NCI-H1436 treated with DMSO at 0.1 percent for 48 hours (cell line): Measurements from ENCODE around the gene LCNL1.

Source experiments
- DNase-seq: peaks from one replicate; lab custom pipeline; 2025; lab: John Stamatoyannopoulos, UW

The LCNL1 gene

GRCh38 chr9:136960212-136960937 lies 22.4 kb upstream of the LCNL1 start:
- DNase-seq = no peak

DNA sequence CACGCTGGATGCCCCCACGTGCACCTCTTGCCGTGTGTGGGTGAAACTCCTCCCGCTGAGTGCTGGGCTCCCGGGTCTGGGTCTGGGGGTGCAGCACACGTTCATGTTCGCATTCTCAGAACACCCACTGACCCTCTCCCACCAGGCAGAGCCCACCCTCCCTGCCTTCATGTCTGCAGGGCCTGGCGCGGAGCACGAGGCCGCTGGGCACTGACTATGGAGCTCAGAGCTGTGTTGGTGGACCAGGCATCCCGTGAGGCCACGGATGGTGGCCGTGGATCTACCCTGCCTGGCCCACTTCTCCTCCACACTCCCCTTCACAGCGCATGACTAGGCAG lies 21.9 kb upstream of the LCNL1 start:
- no peak for DNase-seq

- no peak for DNase-seq
Measured at GRCh38 chr9:136961279-136962065, 21.3 kb upstream of the LCNL1 start.

GRCh38 chr9:136962163-136962562 lies 20.6 kb upstream of the LCNL1 start:
- DNase-seq = no peak

GRCh38 chr9:136962701-136963248 lies 20.0 kb upstream of the LCNL1 start:
- DNase-seq = no peak

GRCh38 chr9:136963341-136963740 lies 19.5 kb upstream of the LCNL1 start:
- DNase-seq = no peak

DNA sequence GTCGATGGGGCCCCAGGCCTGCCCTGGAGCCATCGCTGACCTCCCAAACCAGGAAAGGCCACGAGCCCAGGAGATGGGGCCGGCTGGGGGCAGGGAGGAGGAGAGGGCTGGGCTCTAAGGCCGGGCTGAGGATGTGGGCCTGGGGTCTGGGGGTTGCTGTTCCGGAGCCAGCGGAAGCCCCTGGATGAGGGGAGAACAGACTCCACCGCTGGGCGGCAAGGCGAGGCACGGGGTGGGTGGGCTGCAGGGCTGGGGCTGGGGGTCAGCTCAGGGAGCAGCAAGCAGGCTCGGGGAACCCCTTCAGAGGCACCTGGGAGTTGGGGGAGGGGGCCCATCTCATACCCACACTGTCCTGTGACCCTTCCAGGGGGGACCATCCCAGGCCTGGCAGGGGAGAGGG lies 19.0 kb upstream of the LCNL1 start:
- no peak for DNase-seq

- no peak for DNase-seq
Measured at GRCh38 chr9:136964171-136964689, 18.6 kb upstream of the LCNL1 start.

DNA sequence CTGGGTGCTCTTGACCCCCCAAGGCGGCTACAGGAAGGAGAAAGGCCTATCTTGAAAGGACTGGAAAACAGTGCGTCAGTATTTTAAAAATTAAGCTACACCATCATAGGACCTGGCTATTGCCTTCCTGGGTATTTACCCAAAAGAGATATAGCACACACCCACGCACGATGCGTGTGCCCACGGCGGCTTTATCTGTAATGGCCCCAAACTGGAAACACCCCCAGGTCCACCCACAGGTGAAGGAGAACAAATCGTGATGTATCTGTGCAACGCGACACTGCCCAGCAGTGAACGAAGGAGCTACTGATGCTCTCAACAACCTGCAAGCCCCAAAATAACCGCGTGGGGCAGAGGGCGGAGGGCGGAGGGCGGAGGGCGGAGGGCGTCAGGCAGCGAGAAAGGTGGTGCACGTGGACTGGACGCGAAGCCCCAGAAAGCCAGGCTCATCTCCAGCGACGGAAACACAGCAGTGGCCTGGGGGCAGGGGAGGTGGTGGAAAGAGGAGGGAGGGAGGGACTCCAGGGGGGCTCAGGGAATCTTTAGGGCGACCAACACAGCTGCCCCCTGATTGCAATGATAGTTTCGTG lies 17.9 kb upstream of the LCNL1 start:
- DNase-seq = no peak

GRCh38 chr9:136965771-136966484 lies 16.9 kb upstream of the LCNL1 start:
- DNase-seq = no peak

DNA sequence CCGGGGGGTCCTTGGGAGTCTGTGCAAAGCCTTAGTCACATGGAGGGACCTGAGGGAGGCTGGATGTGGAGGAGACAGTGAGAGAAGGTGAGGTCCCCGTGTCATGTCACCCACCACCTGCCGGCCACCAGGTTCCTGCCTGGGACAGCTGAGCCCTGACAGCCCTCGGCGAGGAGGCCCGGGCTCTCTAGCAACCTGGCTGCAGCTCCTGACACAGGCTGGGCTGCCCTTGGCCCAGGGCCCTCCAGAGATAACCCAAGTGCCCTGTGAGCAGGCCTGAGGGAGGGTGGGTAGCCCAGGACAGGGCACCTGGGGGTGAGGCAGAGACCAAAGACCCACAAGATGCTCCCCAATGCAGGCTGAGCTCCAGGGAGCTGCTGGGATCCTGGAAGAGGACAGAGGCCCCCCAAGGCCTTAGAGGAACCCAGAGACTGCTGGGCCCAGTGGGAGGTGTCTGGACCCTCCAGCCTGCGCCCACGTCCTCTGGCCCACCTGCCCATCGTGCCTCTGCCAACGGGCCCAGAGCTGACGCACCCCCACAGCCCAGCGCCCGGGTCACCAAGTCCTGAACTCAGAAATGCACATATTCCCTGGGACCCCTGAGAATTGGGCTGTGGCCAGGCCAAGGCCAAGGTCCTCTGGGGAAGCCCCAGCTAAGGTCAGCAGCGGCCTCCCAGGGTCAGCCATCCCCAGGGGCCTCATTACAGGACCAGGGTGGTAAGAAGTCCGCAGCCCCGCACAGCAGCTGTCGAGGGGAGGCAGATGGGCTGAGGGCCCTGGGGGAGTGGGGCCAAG lies 14.3 kb upstream of the LCNL1 start:
- no peak for DNase-seq

GRCh38 chr9:136969150-136969549 lies 13.6 kb upstream of the LCNL1 start:
- DNase-seq = no peak

DNA sequence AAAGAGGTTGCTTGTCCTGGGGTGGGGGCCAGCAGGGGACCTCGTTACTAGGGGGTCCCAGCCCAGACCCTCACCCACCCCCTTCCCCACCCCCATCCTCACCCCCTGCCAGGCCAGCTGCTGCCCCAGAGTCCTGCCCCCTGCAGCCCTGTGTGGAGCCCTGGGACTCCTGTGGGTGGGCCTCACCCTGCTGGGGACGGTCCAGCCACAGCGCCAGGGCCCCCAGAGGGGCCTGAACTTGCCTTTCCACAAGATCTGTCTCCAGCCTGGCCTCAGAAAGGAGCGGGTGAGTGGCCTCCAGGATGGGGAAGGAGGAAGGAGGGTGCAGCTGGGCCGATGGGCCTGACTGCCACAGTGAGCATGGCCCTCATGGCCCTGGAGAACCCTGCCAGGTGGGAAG lies 13.0 kb upstream of the LCNL1 start:
- no peak for DNase-seq

GRCh38 chr9:136970361-136970760 lies 12.4 kb upstream of the LCNL1 start:
- DNase-seq = no peak

DNA sequence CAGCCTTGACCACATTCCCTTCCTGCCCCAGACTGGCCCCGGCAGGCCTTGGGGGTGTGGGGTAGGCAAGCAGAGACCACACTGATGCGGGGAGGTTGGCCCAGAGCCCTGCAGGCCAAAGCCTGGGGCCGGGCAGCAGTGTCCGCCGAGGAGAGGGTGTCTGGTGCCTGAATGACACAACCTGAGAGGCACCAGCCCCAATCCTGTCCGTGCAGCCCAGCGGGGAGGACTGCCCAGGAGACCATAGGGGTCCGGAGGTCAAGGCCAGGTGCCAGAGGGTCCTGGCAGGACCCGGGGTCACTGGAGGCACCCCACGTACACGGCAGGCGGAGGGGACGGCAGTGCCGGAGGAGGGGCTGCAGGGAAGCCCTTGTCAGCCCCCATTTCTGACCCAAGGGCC lies 11.0 kb upstream of the LCNL1 start:
- no peak for DNase-seq

DNA sequence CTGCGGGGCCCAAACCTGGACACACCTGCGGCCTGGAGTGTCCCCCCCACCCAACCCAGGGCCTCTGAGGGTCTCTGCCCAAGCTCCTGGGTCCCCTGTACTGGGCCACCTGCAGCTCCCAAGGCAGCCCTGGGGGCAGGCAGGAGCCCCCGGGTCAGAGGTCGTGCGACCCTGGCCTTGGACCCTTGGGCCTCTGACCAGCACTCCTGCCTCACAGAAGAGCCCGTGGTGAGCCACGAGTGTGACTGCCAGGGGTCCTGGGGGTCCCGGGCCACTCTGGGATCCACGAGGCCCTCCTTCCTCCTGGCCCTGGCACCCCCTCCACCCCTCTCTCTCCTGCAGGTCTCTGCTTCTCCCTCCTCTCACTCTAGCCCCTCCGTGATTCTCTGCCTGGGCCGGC lies 10.5 kb upstream of the LCNL1 start:
- DNase-seq = no peak

DNA sequence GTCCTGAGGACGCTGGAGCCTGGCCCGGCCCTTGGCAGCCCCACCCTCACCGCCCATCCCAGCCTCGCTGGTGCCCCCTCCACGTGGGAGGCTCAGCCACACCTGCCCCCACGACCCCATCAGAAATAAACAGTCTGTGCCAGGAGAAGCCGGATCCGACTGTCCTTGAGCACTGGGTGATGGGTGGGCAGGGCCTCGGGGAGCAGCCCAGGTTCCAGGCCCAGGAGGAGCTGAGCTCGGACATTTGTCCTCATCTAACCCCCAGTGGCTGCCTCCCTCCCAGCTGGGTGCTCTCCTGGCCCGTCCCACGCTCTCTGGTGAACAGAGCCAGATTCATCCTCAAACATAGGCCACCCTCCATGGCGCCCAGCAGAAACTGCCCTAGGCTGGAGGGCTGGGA lies 10.1 kb upstream of the LCNL1 start:
- no peak for DNase-seq

GRCh38 chr9:136973618-136974617 lies 8.9 kb upstream of the LCNL1 start:
- no peak for DNase-seq

- DNase-seq = no peak
Measured at GRCh38 chr9:136974817-136975535, 7.8 kb upstream of the LCNL1 start.
